GM18526 (cell line): Measurements from ENCODE around the gene FKBP5.

Source experiments
- POLR2A ChIP-seq: IDR thresholded peaks from 3 replicates; pipeline ENCODE4 v1.6.1; 2011; ENCODE audit not compliant: insufficient read length; ENCODE audit errors: extremely low read depth

FKBP5 gene

GRCh38 chr6:35683267-35683666 lies 5.4 kb downstream of the FKBP5 start:
- TF ChIP-seq POLR2A = no peak

GRCh38 chr6:35681298-35681697 lies 7.4 kb downstream of the FKBP5 start:
- no peak for TF ChIP-seq POLR2A

- TF ChIP-seq POLR2A = no peak
Measured at GRCh38 chr6:35679399-35679798, 9.3 kb downstream of the FKBP5 start.

- no peak for TF ChIP-seq POLR2A
Measured at GRCh38 chr6:35678814-35679213, 9.9 kb downstream of the FKBP5 start.

- TF ChIP-seq POLR2A = no peak
Measured at GRCh38 chr6:35678021-35678654, 10.6 kb downstream of the FKBP5 start.

GRCh38 chr6:35677456-35677855 lies 11.3 kb downstream of the FKBP5 start:
- TF ChIP-seq POLR2A = no peak

- TF ChIP-seq POLR2A = no peak
Measured at GRCh38 chr6:35675871-35676459, 12.8 kb downstream of the FKBP5 start.

- no peak for TF ChIP-seq POLR2A
Measured at GRCh38 chr6:35674594-35674993, 14.1 kb downstream of the FKBP5 start.

- TF ChIP-seq POLR2A = no peak
Measured at GRCh38 chr6:35673755-35674154, 15.0 kb downstream of the FKBP5 start.

- no peak for TF ChIP-seq POLR2A
Measured at GRCh38 chr6:35669451-35670045, 19.2 kb downstream of the FKBP5 start.

GRCh38 chr6:35668744-35669450 lies 19.8 kb downstream of the FKBP5 start:
- TF ChIP-seq POLR2A = no peak

GRCh38 chr6:35668096-35668495 lies 20.6 kb downstream of the FKBP5 start:
- no peak for TF ChIP-seq POLR2A

GRCh38 chr6:35665573-35665972 lies 23.1 kb downstream of the FKBP5 start:
- no peak for TF ChIP-seq POLR2A

GRCh38 chr6:35664945-35665344 lies 23.8 kb downstream of the FKBP5 start:
- TF ChIP-seq POLR2A = no peak

- TF ChIP-seq POLR2A = no peak
Measured at GRCh38 chr6:35663447-35664235, 25.1 kb downstream of the FKBP5 start.
